Loucy (cell line): Measurements from ENCODE around the gene TDRD7.

Source experiments
- EZH2phosphoT487 ChIP-seq: fragments of 200-600 bp; IDR thresholded peaks from 2 replicates; pipeline ENCODE4 v1.6.1; 2018; ENCODE audit warnings: antibody characterized with exemption, mild to moderate bottlenecking, moderate library complexity, borderline replicate concordance
- TF ChIP-seq, protein P1 (sequence below): fragments of 200-600 bp; sonication (generic); conservative IDR thresholded peaks from 2 replicates; pipeline ENCODE4 v1.5.1; 2014; ENCODE audit warnings: mild to moderate bottlenecking, antibody characterized with exemption, low read length

DNA sequence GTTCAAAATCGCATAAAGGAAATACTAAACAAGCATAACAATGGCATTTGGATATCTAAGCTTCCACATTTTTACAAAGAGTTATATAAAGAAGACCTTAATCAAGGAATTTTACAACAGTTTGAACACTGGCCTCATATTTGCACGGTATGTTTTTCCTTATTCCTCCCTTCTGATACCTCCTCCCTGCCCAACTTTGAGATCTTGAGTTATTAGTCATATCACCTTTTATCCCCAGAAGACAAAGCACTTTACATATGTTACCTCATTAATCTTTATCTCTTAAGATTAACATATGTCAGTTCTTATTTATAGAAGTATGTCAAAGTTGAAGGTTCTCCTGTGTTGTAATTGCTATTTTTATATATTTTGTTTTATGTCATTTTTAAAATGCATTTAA, 29.8 kb downstream of the TDRD7 start:
- TF ChIP-seq, protein P1, sequence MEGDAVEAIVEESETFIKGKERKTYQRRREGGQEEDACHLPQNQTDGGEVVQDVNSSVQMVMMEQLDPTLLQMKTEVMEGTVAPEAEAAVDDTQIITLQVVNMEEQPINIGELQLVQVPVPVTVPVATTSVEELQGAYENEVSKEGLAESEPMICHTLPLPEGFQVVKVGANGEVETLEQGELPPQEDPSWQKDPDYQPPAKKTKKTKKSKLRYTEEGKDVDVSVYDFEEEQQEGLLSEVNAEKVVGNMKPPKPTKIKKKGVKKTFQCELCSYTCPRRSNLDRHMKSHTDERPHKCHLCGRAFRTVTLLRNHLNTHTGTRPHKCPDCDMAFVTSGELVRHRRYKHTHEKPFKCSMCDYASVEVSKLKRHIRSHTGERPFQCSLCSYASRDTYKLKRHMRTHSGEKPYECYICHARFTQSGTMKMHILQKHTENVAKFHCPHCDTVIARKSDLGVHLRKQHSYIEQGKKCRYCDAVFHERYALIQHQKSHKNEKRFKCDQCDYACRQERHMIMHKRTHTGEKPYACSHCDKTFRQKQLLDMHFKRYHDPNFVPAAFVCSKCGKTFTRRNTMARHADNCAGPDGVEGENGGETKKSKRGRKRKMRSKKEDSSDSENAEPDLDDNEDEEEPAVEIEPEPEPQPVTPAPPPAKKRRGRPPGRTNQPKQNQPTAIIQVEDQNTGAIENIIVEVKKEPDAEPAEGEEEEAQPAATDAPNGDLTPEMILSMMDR = no peak
- no peak for TF ChIP-seq EZH2phosphoT487
